Right atrium auricular region (tissue), 2 donors: ENCODE measurements around the gene SLC22A17. TPM values are rescaled to one million over a fixed set of nuclear protein-coding genes. Genes with fewer than 3 reads are reported as not detected.

Source experiments
- DNase-seq: peaks from one replicate; pipeline ENCODE4 v3.0.0-alpha.2; 2019; ENCODE audit warnings: low spot score
- H3K27ac ChIP-seq, 2 donors: fragments of 200-600 bp; sonication (generic); 1 replicate in 1 of 2; 2 replicates in 1 of 2; pipeline ENCODE4 v1.5.1; 2016 to 2019
- H3K27me3 ChIP-seq, 2 donors: fragments of 200-600 bp; sonication (generic); one replicate each; pipeline versions ENCODE4 v1.5.1 to v1.6.0; 2017 to 2019
- H3K36me3 ChIP-seq: fragments of 200-600 bp; sonication (generic); one replicate; pipeline ENCODE4 v1.5.1; 2016
- H3K4me1 ChIP-seq, 2 donors: fragments of 200-600 bp; sonication (generic); one replicate each; pipeline versions ENCODE4 v1.5.1 to v1.6.0; 2017 to 2019
- H3K4me3 ChIP-seq, 2 donors: fragments of 200-600 bp; sonication (generic); 1 replicate in 1 of 2; 2 replicates in 1 of 2; pipeline ENCODE4 v1.5.1; 2017 to 2019; ENCODE audit warnings: mild to moderate bottlenecking in 1 of 2, moderate library complexity in 1 of 2
- H3K9me3 ChIP-seq, 2 donors: fragments of 200-600 bp; sonication (generic); one replicate each; pipeline ENCODE4 v1.5.1; 2019
- CTCF ChIP-seq, 2 donors: fragments of 200-600 bp; sonication (generic); IDR thresholded peaks; one replicate each; pipeline ENCODE4 v1.5.1; 2019; ENCODE audit warnings: antibody characterized with exemption in 2 of 2
- total RNA-seq, 2 donors: library from RNA; depleted of rRNA; stranded (reverse); fragments of >200 nt; gene quantifications; one replicate each; pipeline ENCODE4 v1.1.0, GENCODE V29; 2016

SLC22A17 gene
- total RNA-seq, 2 donors from 2014 or later = 29.4 to 47.0 TPM

- Histone ChIP-seq H3K4me3 (no peak overlapping the region), H3K4me1 (peaks cover 0 to 20% of the 10 kb centered on the region in 2 donors), H3K27me3 (no peaks in the 10 kb centered on the region), H3K36me3 (no peaks in the 10 kb centered on the region), H3K9me3 (no peaks in the 10 kb centered on the region), H3K27ac (peak overlapping the region in 1 of 2 donors; percentile 64)
- no peak for DNase-seq
- no peak for TF ChIP-seq CTCF (IDR thresholded peaks at IDR 0.05)
Observed at GRCh38 chr14:23347406-23348296, 5.0 kb downstream of the SLC22A17 start.

- Histone ChIP-seq H3K4me1 (peaks cover 0 to 12% of the 10 kb centered on the region in 2 donors), H3K27me3 (no peaks in the 10 kb centered on the region), H3K27ac (peak overlapping the region in 1 of 2 donors; percentile 64), H3K9me3 (no peaks in the 10 kb centered on the region), H3K4me3 (no peak overlapping the region), H3K36me3 (no peaks in the 10 kb centered on the region)
- TF ChIP-seq CTCF (IDR thresholded peaks at IDR 0.05) = no peak
- no peak for DNase-seq
Observed at GRCh38 chr14:23346693-23347405, 5.8 kb downstream of the SLC22A17 start.

GRCh38 chr14:23345987-23346692 is 6.5 kb downstream of the SLC22A17 start:
- Histone ChIP-seq H3K4me1 (peaks cover 0 to 9% of the 10 kb centered on the region in 2 donors), H3K4me3 (no peak overlapping the region), H3K27me3 (no peaks in the 10 kb centered on the region), H3K27ac (peak overlapping the region in 1 of 2 donors; percentile 64), H3K36me3 (no peaks in the 10 kb centered on the region), H3K9me3 (no peaks in the 10 kb centered on the region)
- no peak for DNase-seq
- TF ChIP-seq CTCF (IDR thresholded peaks at IDR 0.05) = no peak

- Histone ChIP-seq H3K36me3 (no peaks in the 10 kb centered on the region), H3K27me3 (no peaks in the 10 kb centered on the region), H3K27ac (no peak overlapping the region), H3K4me1 (peaks cover 0 to 9% of the 10 kb centered on the region in 2 donors), H3K9me3 (no peaks in the 10 kb centered on the region), H3K4me3 (no peak overlapping the region)
- no peak for DNase-seq
- no peak for TF ChIP-seq CTCF (IDR thresholded peaks at IDR 0.05)
Observed at GRCh38 chr14:23344481-23344880, 8.2 kb downstream of the SLC22A17 start.

GRCh38 chr14:23339506-23340268 is 13.0 kb downstream of the SLC22A17 start:
- no peaks in the 10 kb centered on the region for H3K9me3 ChIP-seq
- H3K27ac ChIP-seq = no peak overlapping the region
- H3K4me3 ChIP-seq = no peak overlapping the region
- no peaks in the 10 kb centered on the region for H3K27me3 ChIP-seq
- TF ChIP-seq CTCF (IDR thresholded peaks at IDR 0.05) = no peak
- H3K4me1 ChIP-seq = no peaks in the 10 kb centered on the region
- peak; percentile 5 for DNase-seq
- no peaks in the 10 kb centered on the region for H3K36me3 ChIP-seq
